Measurements from ENCODE around the gene FLAD1.

- TF ChIP-seq, protein P1, sequence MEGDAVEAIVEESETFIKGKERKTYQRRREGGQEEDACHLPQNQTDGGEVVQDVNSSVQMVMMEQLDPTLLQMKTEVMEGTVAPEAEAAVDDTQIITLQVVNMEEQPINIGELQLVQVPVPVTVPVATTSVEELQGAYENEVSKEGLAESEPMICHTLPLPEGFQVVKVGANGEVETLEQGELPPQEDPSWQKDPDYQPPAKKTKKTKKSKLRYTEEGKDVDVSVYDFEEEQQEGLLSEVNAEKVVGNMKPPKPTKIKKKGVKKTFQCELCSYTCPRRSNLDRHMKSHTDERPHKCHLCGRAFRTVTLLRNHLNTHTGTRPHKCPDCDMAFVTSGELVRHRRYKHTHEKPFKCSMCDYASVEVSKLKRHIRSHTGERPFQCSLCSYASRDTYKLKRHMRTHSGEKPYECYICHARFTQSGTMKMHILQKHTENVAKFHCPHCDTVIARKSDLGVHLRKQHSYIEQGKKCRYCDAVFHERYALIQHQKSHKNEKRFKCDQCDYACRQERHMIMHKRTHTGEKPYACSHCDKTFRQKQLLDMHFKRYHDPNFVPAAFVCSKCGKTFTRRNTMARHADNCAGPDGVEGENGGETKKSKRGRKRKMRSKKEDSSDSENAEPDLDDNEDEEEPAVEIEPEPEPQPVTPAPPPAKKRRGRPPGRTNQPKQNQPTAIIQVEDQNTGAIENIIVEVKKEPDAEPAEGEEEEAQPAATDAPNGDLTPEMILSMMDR (IDR thresholded peaks at IDR 0.05; ENCODE audit: insufficient read depth, low read depth, low read length), result no peak
- no peak for TF ChIP-seq EZH2 (IDR thresholded peaks at IDR 0.05; ENCODE audit: insufficient read depth, low read length)
Measured at GRCh38 chr1:154938604-154939399, 44.3 kb upstream of the FLAD1 start.
